Measurements from ENCODE around the gene CHKB.

The CHKB gene

GRCh38 chr22:50602338-50602700, 19.7 kb upstream of the CHKB start:
- TF ChIP-seq AEBP2 (tag by site-specific recombination; IDR thresholded peaks at IDR 0.05; ENCODE audit: borderline replicate concordance) (no peak), ZNF558 (tag by site-specific recombination; IDR thresholded peaks at IDR 0.05) (no peak), ZNF701 (tag by site-specific recombination; IDR thresholded peaks at IDR 0.05) (no peak), ZNF239 (tag by site-specific recombination; IDR thresholded peaks at IDR 0.05) (no peak), SALL2 (tag by site-specific recombination; IDR thresholded peaks at IDR 0.05; ENCODE audit: borderline replicate concordance) (no peak), ZNF658 (tag by site-specific recombination; IDR thresholded peaks at IDR 0.05) (no peak), ZNF571 (tag by site-specific recombination; IDR thresholded peaks at IDR 0.05) (no peak), WT1 (tag by site-specific recombination; IDR thresholded peaks at IDR 0.05) (no peak), SCRT1 (tag by site-specific recombination; IDR thresholded peaks at IDR 0.05; ENCODE audit: borderline replicate concordance) (no peak), GFI1B (tag by site-specific recombination; IDR thresholded peaks at IDR 0.05) (no peak), ZNF449 (tag by site-specific recombination; IDR thresholded peaks at IDR 0.05) (no peak), ZSCAN18 (tag by site-specific recombination; IDR thresholded peaks at IDR 0.05) (no peak), ZFP41 (tag by site-specific recombination; IDR thresholded peaks at IDR 0.05; ENCODE audit: borderline replicate concordance) (no peak), PRDM4 (tag by site-specific recombination; IDR thresholded peaks at IDR 0.05) (no peak; the same call in 1 of the 2 replicates), ZBTB21 (tag by site-specific recombination; IDR thresholded peaks at IDR 0.05) (no peak)
- TF ChIP-seq, protein P1, sequence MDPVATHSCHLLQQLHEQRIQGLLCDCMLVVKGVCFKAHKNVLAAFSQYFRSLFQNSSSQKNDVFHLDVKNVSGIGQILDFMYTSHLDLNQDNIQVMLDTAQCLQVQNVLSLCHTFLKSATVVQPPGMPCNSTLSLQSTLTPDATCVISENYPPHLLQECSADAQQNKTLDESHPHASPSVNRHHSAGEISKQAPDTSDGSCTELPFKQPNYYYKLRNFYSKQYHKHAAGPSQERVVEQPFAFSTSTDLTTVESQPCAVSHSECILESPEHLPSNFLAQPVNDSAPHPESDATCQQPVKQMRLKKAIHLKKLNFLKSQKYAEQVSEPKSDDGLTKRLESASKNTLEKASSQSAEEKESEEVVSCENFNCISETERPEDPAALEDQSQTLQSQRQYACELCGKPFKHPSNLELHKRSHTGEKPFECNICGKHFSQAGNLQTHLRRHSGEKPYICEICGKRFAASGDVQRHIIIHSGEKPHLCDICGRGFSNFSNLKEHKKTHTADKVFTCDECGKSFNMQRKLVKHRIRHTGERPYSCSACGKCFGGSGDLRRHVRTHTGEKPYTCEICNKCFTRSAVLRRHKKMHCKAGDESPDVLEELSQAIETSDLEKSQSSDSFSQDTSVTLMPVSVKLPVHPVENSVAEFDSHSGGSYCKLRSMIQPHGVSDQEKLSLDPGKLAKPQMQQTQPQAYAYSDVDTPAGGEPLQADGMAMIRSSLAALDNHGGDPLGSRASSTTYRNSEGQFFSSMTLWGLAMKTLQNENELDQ (tag by site-specific recombination; IDR thresholded peaks at IDR 0.05; ENCODE audit: low read depth), result no peak
- ChIA-PET CTCF (interaction anchor here (0.6 to 1.2 kb wide), 4 partner anchors 12 to 359 kb away, joined by 3 to 7 read pairs (median 6); partner anchors contain the start of gene SYCE3), POLR2A (interaction anchor here (1.5 kb wide), 1 partner anchor 11 kb away, joined by 6 read pairs; no protein-coding TSS in a partner anchor)
- Histone ChIP-seq H3K4me3 (ENCODE audit: low read depth, low read length) (no peak overlapping the region), H3K4me1 (ENCODE audit: control insufficient read depth, insufficient read depth, low read length) (0 out of 2 replicates have a peak, but pooled peaks cover 3% of the 10 kb centered on the region), H3K36me3 (ENCODE audit: control insufficient read depth in 2 of 2, insufficient read depth in 1 of 2, low read length in 2 of 2) (peaks cover 0 to 51% of the 10 kb centered on the region in 2 experiments; a peak in 1 of 3 replicates), H3K9me3 (ENCODE audit: control insufficient read depth, insufficient read depth, low read depth, low read length) (no peaks in the 10 kb centered on the region), H3K27ac (ENCODE audit: extremely low read depth, low read depth, low read length) (no peak overlapping the region)
